ENCODE measurements around the gene CHST12.

DNA sequence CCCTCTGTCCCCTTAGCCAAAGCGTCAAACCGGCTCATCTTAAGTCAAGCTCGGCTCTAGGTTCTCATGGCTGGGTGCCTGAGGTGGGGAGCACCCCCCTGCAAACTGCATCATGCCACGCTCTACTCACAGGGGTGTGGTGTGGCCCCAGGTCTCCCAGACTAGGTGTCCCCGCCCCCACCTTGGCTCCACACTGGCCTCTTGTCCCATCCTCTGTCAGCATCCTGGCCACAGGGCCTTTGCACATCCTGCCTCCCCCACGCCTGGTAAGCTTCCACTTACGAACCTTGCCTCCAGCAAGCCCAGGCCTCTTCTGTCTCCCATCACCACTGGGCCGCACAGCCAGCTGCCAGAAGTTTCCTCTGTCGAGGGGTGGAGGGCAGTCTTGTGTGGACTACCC is 93.0 kb downstream of the CHST12 start:
- no peak for TF ChIP-seq REST (IDR thresholded peaks at IDR 0.05)
- TF ChIP-seq POLR2A (IDR thresholded peaks at IDR 0.05; ENCODE audit: low read length): no peak
- no peak for TF ChIP-seq ZSCAN20 (CRISPR knock-in tag; IDR thresholded peaks at IDR 0.05)

Data from A549 (cell line).